ENCODE measurements around the gene BPIFB4.

Gene BPIFB4

DNA sequence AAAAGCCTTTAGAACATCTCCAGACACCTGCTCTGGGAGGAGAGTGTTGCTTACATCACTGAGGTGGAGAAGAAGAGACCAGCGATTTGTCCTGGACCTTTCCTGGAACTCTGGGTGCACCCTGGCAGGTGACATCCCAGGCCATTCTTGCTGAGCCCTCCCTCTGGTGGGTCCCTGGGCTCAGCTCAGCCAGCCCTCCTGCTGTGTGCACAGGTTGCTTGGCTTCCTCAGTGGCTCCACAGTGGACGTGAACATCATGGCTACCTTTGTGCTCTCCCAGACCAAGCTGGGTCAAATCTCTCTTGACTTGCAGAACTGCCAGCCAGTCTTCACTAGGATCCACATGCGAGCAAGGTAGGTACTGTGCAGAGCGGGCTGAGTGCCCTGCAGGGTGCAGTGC, 68.6 kb downstream of the BPIFB4 start:
- no peak overlapping the region for H3K27ac ChIP-seq
- no peak overlapping the region for H3K4me3 ChIP-seq

DNA sequence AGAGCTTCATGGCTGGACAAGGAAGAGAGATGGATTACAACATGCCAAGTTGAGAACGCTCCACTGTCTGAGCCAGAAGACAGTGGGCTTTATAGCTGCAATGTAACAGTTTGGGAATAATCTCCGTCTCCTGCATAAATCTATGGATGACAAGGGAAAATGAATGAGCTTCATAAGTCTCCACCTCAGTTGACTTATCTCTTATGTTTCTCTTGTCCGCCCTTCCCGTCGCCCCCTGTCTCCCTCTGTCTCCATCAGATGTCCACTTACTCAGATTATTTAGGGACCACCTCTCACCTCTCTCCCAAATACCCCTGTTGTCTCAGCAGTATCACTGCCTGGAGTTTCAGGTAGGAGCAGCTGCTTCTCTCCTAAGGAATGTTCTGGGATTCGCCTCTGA, 74.8 kb downstream of the BPIFB4 start:
- H3K27ac ChIP-seq, result no peak overlapping the region

DNA sequence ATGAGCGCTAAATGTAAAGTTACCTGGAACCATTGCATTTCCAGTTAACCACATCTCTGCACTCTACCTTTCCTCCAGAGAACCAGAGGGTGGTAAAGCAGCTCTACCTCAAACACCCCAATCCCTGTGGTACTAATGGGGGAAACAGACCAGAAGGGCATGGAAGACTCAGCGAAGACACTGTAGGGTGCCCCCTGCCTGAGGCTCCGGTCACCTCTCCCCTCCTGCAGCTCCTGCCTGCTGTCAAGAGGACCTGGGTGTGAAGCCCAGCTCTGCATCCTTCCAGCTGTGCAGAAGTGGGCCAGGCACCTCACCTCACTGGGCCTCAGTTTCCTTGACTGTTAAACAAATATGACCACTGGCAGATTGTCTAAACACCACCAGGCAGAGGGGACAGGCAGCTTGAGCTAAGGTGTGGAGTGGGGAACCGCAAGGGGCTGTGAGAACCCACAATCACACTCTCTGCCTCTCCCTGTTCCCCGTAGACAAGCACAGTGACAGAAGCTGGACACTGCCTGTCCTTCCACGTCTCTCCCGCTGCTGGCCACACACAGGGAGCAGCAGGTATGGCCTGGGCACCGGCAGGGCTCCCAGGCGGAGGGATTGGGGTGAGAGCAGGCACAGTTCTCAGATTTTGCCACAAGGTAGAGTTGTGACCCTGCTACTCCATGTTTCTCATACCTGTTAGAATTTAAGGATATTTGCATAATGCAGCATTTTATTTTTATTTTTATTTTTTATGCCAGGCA, 79.4 kb downstream of the BPIFB4 start:
- no peak overlapping the region for H3K4me3 ChIP-seq
- H3K27ac ChIP-seq, result no peak overlapping the region

More for the DNA sequence above, 74.8 kb downstream of the BPIFB4 start:
- H3K4me3 ChIP-seq, result no peak overlapping the region

DNA sequence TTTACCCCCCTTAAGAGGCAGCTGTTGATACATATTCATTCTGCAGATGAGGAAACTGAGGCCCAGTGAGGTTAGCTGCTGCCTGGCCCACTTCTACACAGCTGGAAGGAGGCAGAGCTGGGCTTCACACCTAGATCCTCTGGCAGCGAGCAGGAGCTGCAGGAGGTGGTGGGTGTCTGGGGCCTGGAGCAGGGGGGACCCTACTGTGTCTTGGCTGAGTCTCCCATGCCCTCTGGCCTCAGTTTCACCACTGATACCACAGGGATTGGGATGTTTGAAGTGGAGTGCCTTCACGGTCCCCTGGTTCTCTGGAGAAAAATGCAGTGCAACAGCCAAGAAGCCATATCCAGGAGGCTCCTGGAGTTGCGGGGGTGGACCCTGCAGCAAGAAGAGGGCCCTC, 80.3 kb downstream of the BPIFB4 start:
- H3K4me3 ChIP-seq, result no peak overlapping the region

DNA sequence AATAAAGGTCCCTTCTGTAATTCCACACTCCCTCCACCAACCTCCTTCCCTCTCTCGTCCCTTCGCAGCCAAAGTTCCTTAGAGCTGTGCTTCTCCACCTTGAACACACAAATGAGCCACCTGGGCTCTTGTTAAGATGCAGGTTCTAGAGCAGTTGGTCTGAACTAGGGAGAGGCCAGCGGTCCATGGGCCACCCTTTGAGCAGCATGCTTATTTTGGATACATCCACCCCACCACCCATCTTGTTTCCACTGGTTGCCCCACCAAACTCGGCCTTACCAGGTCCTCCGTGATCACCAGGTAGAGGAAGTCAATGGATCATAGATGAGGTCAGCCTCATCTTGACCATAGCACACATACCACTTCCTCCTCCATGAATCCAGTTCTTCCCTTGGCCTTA, 81.2 kb downstream of the BPIFB4 start:
- no peak overlapping the region for H3K4me3 ChIP-seq
- H3K27ac ChIP-seq, result no peak overlapping the region

More for the DNA sequence above, 80.3 kb downstream of the BPIFB4 start:
- H3K27ac ChIP-seq, result no peak overlapping the region
